GM19328 (cell line): ENCODE measurements around the gene PAQR9.

Experiments
- ATAC-seq: cut with Tn5 transposase; IDR thresholded peaks from one replicate; pipeline ENCODE4 v1.9.1; 2021; ENCODE audit warnings: mild to moderate bottlenecking, moderate library complexity; ENCODE audit not compliant: unreplicated experiment

PAQR9 gene

GRCh38 chr3:142926368-142926944, 37.0 kb downstream of the PAQR9 start:
- no peak for ATAC-seq

GRCh38 chr3:142925140-142925539, 38.3 kb downstream of the PAQR9 start:
- no peak for ATAC-seq

GRCh38 chr3:142923694-142924093, 39.8 kb downstream of the PAQR9 start:
- ATAC-seq, result no peak

- no peak for ATAC-seq
Observed at GRCh38 chr3:142916605-142917004, 46.9 kb downstream of the PAQR9 start.

- no peak for ATAC-seq
Observed at GRCh38 chr3:142915636-142916035, 47.8 kb downstream of the PAQR9 start.

- ATAC-seq, result no peak
Observed at GRCh38 chr3:142914286-142914811, 49.1 kb downstream of the PAQR9 start.

- no peak for ATAC-seq
Observed at GRCh38 chr3:142913432-142913831, 50.0 kb downstream of the PAQR9 start.

GRCh38 chr3:142912402-142913172, 50.9 kb downstream of the PAQR9 start:
- no peak for ATAC-seq
